Tibial nerve (tissue), 4 donors: ENCODE data around the gene FBXL12.

Experiments used
- CTCF ChIP-seq, 5 experiments: fragments of 200-600 bp in 3 of 5; fragments of 450-650 bp in 2 of 5; sonication (generic) in 3 of 5; IDR thresholded peaks; one replicate each; pipeline ENCODE4 v1.5.1; 2016 to 2019; ENCODE audit warnings: antibody characterized with exemption in 5 of 5, mild to moderate bottlenecking in 3 of 5, moderate library complexity in 2 of 5
- EP300 ChIP-seq, 2 donors: sonication (generic); formaldehyde crosslinking; IDR thresholded peaks; one replicate each; pipeline ENCODE4 v1.6.1; 2017; ENCODE audit warnings: antibody characterized with exemption in 2 of 2, mild to moderate bottlenecking in 1 of 2
- POLR2A ChIP-seq, 2 donors: fragments of 450-650 bp; IDR thresholded peaks; one replicate each; pipeline ENCODE4 v1.6.1; 2017; ENCODE audit warnings: antibody characterized with exemption in 2 of 2, mild to moderate bottlenecking in 2 of 2, moderate library complexity in 2 of 2

GRCh38 chr19:9808855-9809824, 9.7 kb downstream of the FBXL12 start:
- no peak for TF ChIP-seq CTCF (IDR thresholded peaks at IDR 0.05)
- no peak for TF ChIP-seq POLR2A (IDR thresholded peaks at IDR 0.05)
- no peak for TF ChIP-seq EP300 (IDR thresholded peaks at IDR 0.05)
